HEK293 (cell line): ENCODE measurements around the gene ITPR2.

Experiments used
- CTCF ChIA-PET: fragments of 350-600 bp; formaldehyde crosslinking; extraction: SDS; loops from one replicate; lab custom pipeline; 2021; ENCODE audit warnings: antibody characterized with exemption; lab: Yijun Ruan, JAX
- POLR2A ChIA-PET: fragments of 300-600 bp; formaldehyde crosslinking; extraction: SDS; loops from one replicate; lab custom pipeline; 2020; ENCODE audit warnings: antibody characterized with exemption, inconsistent platforms; lab: Yijun Ruan, JAX
- H3K27ac ChIP-seq: fragments of 200-500 bp; sonication (Bioruptor generic); 2 replicates; pipeline ENCODE4 v1.5.1; 2014; ENCODE audit warnings: low read depth, low read length, control low read depth, inconsistent platforms; ENCODE audit errors: extremely low read depth
- H3K36me3 ChIP-seq, 2 experiments: fragments of 200-500 bp in 1 of 2; sonication (Bioruptor generic) in 1 of 2; 1 replicate in 1 of 2; 2 replicates in 1 of 2; pipeline ENCODE4 v1.5.1; 2014 to 2017; ENCODE audit warnings: inconsistent platforms in 2 of 2, low read length in 2 of 2; ENCODE audit not compliant: control insufficient read depth in 2 of 2, insufficient read depth in 1 of 2
- H3K4me1 ChIP-seq: fragments of 200-500 bp; sonication (Bioruptor generic); 2 replicates; pipeline ENCODE4 v1.5.1; 2014; ENCODE audit warnings: mild to moderate bottlenecking, low read length, inconsistent platforms; ENCODE audit not compliant: control insufficient read depth, insufficient read depth
- H3K4me3 ChIP-seq: 2 replicates; pipeline ENCODE4 v1.5.1; 2011; ENCODE audit warnings: low read depth, mild to moderate bottlenecking, control low read depth, low read length, moderate library complexity
- H3K9me3 ChIP-seq: fragments of 200-500 bp; sonication (Bioruptor generic); 2 replicates; pipeline ENCODE4 v1.5.1; 2014; ENCODE audit warnings: low read depth, low read length, inconsistent platforms; ENCODE audit not compliant: control insufficient read depth, insufficient read depth
- AEBP2 ChIP-seq: fragments of 450-650 bp; formaldehyde crosslinking; IDR thresholded peaks from 2 replicates; pipeline ENCODE4 v1.5.1; 2016; ENCODE audit warnings: missing biosample characterization, missing genetic modification characterization, borderline replicate concordance
- BCL11A ChIP-seq: fragments of 450-650 bp; formaldehyde crosslinking; IDR thresholded peaks from 2 replicates; pipeline ENCODE4 v1.5.1; 2016; ENCODE audit warnings: low read depth, missing biosample characterization, missing genetic modification characterization
- IKZF3 ChIP-seq: fragments of 450-650 bp; IDR thresholded peaks from 2 replicates; pipeline ENCODE4 v1.5.0; 2018; ENCODE audit warnings: missing biosample characterization, mild to moderate bottlenecking, missing genetic modification characterization, moderate library complexity
- SP3 ChIP-seq: fragments of 450-650 bp; formaldehyde crosslinking; IDR thresholded peaks from 2 replicates; pipeline ENCODE4 v1.5.1; 2016; ENCODE audit warnings: missing biosample characterization, missing genetic modification characterization
- SP7 ChIP-seq: fragments of 450-650 bp; formaldehyde crosslinking; IDR thresholded peaks from 2 replicates; pipeline ENCODE4 v1.5.1; 2016; ENCODE audit warnings: missing biosample characterization, missing genetic modification characterization
- ZBTB8A ChIP-seq: fragments of 450-650 bp; formaldehyde crosslinking; IDR thresholded peaks from 2 replicates; pipeline ENCODE4 v1.5.1; 2016; ENCODE audit warnings: missing biosample characterization, missing genetic modification characterization
- ZFP37 ChIP-seq: fragments of 450-650 bp; formaldehyde crosslinking; IDR thresholded peaks from 2 replicates; pipeline ENCODE4 v1.5.1; 2016; ENCODE audit warnings: missing biosample characterization, missing genetic modification characterization
- ZFP41 ChIP-seq: fragments of 450-650 bp; formaldehyde crosslinking; IDR thresholded peaks from 2 replicates; pipeline ENCODE4 v1.5.1; 2016; ENCODE audit warnings: missing biosample characterization, missing genetic modification characterization, borderline replicate concordance
- ZFP69B ChIP-seq: fragments of 450-650 bp; formaldehyde crosslinking; IDR thresholded peaks from 2 replicates; pipeline ENCODE4 v1.5.1; 2016; ENCODE audit warnings: missing biosample characterization, missing genetic modification characterization
- ZNF114 ChIP-seq: fragments of 450-650 bp; formaldehyde crosslinking; IDR thresholded peaks from 2 replicates; pipeline ENCODE4 v1.5.0; 2017; ENCODE audit warnings: missing biosample characterization, missing genetic modification characterization
- ZNF138 ChIP-seq: fragments of 450-650 bp; formaldehyde crosslinking; IDR thresholded peaks from 2 replicates; pipeline ENCODE4 v1.5.1; 2016; ENCODE audit warnings: missing biosample characterization, missing genetic modification characterization, borderline replicate concordance
- ZNF26 ChIP-seq: fragments of 450-650 bp; formaldehyde crosslinking; IDR thresholded peaks from 2 replicates; pipeline ENCODE4 v1.5.1; 2016; ENCODE audit warnings: missing biosample characterization, missing genetic modification characterization
- ZNF335 ChIP-seq: fragments of 450-650 bp; formaldehyde crosslinking; conservative IDR thresholded peaks from 2 replicates; pipeline ENCODE4 v1.5.1; 2016; ENCODE audit warnings: missing biosample characterization, missing genetic modification characterization
- ZNF354C ChIP-seq: fragments of 450-650 bp; formaldehyde crosslinking; IDR thresholded peaks from 2 replicates; pipeline ENCODE4 v1.5.1; 2016; ENCODE audit warnings: missing biosample characterization, missing genetic modification characterization, low read depth, borderline replicate concordance
- ZNF391 ChIP-seq: fragments of 450-650 bp; formaldehyde crosslinking; IDR thresholded peaks from 2 replicates; pipeline ENCODE4 v1.5.1; 2016; ENCODE audit warnings: low read depth, missing biosample characterization, missing genetic modification characterization, borderline replicate concordance
- ZNF394 ChIP-seq: fragments of 450-650 bp; formaldehyde crosslinking; IDR thresholded peaks from 2 replicates; pipeline ENCODE4 v1.5.1; 2016; ENCODE audit warnings: missing biosample characterization, missing genetic modification characterization, mild to moderate bottlenecking, moderate library complexity, borderline replicate concordance
- ZNF571 ChIP-seq: fragments of 450-650 bp; formaldehyde crosslinking; IDR thresholded peaks from 2 replicates; pipeline ENCODE4 v1.5.0; 2017; ENCODE audit warnings: missing biosample characterization, missing genetic modification characterization
- ZNF580 ChIP-seq: fragments of 450-650 bp; formaldehyde crosslinking; IDR thresholded peaks from 2 replicates; pipeline ENCODE4 v1.5.1; 2016; ENCODE audit warnings: missing biosample characterization, missing genetic modification characterization
- ZNF600 ChIP-seq: fragments of 450-650 bp; formaldehyde crosslinking; IDR thresholded peaks from 2 replicates; pipeline ENCODE4 v1.5.1; 2016; ENCODE audit warnings: missing biosample characterization, missing genetic modification characterization
- ZNF660 ChIP-seq: fragments of 450-650 bp; IDR thresholded peaks from 2 replicates; pipeline ENCODE4 v1.5.1; 2018; ENCODE audit warnings: missing biosample characterization, mild to moderate bottlenecking, missing genetic modification characterization
- ZSCAN30 ChIP-seq: fragments of 450-650 bp; IDR thresholded peaks from 2 replicates; pipeline ENCODE4 v1.5.1; 2018; ENCODE audit warnings: missing biosample characterization, mild to moderate bottlenecking, missing genetic modification characterization, moderate library complexity
- TF ChIP-seq, protein P1 (sequence below): fragments of 450-650 bp; formaldehyde crosslinking; IDR thresholded peaks from 2 replicates; pipeline ENCODE4 v1.5.1; 2016; ENCODE audit warnings: missing biosample characterization, missing genetic modification characterization, low read depth
- TF ChIP-seq, protein P2 (sequence below): fragments of 450-650 bp; formaldehyde crosslinking; IDR thresholded peaks from 2 replicates; pipeline ENCODE4 v1.5.1; 2016; ENCODE audit warnings: missing biosample characterization, missing genetic modification characterization
- TF ChIP-seq, protein P3 (sequence below): fragments of 450-650 bp; formaldehyde crosslinking; conservative IDR thresholded peaks from 2 replicates; pipeline ENCODE4 v1.5.1; 2016; ENCODE audit warnings: low read depth, missing biosample characterization, missing genetic modification characterization

ITPR2 gene

DNA sequence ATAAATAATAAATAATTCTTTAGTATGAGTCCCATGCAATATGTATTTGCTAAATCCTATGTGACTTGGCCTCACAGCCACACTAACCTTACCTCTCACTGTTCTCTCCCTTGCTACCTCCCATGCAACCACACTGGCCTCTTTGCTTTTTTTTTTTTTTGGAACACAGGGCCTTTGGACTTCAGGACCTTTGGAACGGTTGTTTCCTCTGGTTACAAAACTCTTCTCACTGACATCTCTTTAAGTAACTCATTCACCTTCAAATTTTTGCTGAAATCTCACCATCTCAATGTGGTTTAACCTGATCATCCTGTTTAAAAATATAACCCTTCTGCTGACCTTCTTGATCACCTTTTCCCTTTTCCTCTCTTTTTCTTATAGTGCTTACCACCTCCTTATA, 443.7 kb downstream of the ITPR2 start:
- TF ChIP-seq AEBP2 (tag by site-specific recombination), result no peak
- no peak for TF ChIP-seq ZNF660
- TF ChIP-seq ZFP37 (tag by site-specific recombination), result no peak
- no peak for TF ChIP-seq SP7 (tag by site-specific recombination)
- TF ChIP-seq ZBTB8A (tag by site-specific recombination), result no peak
- no peak for TF ChIP-seq SP3 (tag by site-specific recombination)
- TF ChIP-seq, protein P1, sequence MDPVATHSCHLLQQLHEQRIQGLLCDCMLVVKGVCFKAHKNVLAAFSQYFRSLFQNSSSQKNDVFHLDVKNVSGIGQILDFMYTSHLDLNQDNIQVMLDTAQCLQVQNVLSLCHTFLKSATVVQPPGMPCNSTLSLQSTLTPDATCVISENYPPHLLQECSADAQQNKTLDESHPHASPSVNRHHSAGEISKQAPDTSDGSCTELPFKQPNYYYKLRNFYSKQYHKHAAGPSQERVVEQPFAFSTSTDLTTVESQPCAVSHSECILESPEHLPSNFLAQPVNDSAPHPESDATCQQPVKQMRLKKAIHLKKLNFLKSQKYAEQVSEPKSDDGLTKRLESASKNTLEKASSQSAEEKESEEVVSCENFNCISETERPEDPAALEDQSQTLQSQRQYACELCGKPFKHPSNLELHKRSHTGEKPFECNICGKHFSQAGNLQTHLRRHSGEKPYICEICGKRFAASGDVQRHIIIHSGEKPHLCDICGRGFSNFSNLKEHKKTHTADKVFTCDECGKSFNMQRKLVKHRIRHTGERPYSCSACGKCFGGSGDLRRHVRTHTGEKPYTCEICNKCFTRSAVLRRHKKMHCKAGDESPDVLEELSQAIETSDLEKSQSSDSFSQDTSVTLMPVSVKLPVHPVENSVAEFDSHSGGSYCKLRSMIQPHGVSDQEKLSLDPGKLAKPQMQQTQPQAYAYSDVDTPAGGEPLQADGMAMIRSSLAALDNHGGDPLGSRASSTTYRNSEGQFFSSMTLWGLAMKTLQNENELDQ, result no peak
- no peak for TF ChIP-seq ZSCAN30
- TF ChIP-seq ZFP41, result no peak
- TF ChIP-seq ZNF138 (tag by site-specific recombination), result no peak
- TF ChIP-seq ZNF26 (tag by site-specific recombination), result no peak
- no peak for TF ChIP-seq ZNF600 (tag by site-specific recombination)
- H3K27ac ChIP-seq, result no peak overlapping the region
- H3K36me3 ChIP-seq, result peaks cover 0 to 5% of the 10 kb centered on the region in 2 experiments; a peak in 1 of 3 replicates
- ChIA-PET POLR2A (no interaction called here), CTCF (no interaction called here)
- no peaks in the 10 kb centered on the region for H3K4me1 ChIP-seq
- H3K4me3 ChIP-seq, result no peak overlapping the region
- H3K9me3 ChIP-seq, result no peaks in the 10 kb centered on the region

- POLR2A ChIA-PET, result no interaction called here
- H3K9me3 ChIP-seq, result no peaks in the 10 kb centered on the region
- CTCF ChIA-PET, result interaction anchor here (0.6 to 1.7 kb wide), 2 partner anchors 13 to 16 kb away, joined by 3 to 4 read pairs; no protein-coding TSS in a partner anchor
- no peak overlapping the region for H3K27ac ChIP-seq
- no peaks in the 10 kb centered on the region for H3K4me1 ChIP-seq
- H3K4me3 ChIP-seq, result no peak overlapping the region
- peaks cover 0 to 5% of the 10 kb centered on the region in 2 experiments; a peak in 1 of 3 replicates for H3K36me3 ChIP-seq
- TF ChIP-seq ZNF580 (no peak), IKZF3 (tag by site-specific recombination) (no peak), ZNF391 (tag by site-specific recombination) (no peak), ZNF114 (tag by site-specific recombination) (no peak), ZFP69B (tag by site-specific recombination) (no peak), BCL11A (no peak), ZNF571 (tag by site-specific recombination) (no peak), ZNF335 (no peak), ZNF394 (no peak), ZFP41 (no peak), ZNF354C (tag by site-specific recombination) (no peak)
- TF ChIP-seq, protein P2, sequence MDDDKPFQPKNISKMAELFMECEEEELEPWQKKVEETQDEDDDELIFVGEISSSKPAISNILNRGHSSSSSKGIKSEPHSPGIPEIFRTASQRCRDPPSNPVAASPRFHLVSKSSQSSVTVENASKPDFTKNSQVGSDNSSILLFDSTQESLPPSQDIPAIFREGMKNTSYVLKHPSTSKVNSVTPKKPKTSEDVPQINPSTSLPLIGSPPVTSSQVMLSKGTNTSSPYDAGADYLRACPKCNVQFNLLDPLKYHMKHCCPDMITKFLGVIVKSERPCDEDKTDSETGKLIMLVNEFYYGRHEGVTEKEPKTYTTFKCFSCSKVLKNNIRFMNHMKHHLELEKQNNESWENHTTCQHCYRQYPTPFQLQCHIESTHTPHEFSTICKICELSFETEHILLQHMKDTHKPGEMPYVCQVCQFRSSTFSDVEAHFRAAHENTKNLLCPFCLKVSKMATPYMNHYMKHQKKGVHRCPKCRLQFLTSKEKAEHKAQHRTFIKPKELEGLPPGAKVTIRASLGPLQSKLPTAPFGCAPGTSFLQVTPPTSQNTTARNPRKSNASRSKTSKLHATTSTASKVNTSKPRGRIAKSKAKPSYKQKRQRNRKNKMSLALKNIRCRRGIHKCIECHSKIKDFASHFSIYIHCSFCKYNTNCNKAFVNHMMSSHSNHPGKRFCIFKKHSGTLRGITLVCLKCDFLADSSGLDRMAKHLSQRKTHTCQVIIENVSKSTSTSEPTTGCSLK (tag by site-specific recombination), result no peak
- TF ChIP-seq, protein P3, sequence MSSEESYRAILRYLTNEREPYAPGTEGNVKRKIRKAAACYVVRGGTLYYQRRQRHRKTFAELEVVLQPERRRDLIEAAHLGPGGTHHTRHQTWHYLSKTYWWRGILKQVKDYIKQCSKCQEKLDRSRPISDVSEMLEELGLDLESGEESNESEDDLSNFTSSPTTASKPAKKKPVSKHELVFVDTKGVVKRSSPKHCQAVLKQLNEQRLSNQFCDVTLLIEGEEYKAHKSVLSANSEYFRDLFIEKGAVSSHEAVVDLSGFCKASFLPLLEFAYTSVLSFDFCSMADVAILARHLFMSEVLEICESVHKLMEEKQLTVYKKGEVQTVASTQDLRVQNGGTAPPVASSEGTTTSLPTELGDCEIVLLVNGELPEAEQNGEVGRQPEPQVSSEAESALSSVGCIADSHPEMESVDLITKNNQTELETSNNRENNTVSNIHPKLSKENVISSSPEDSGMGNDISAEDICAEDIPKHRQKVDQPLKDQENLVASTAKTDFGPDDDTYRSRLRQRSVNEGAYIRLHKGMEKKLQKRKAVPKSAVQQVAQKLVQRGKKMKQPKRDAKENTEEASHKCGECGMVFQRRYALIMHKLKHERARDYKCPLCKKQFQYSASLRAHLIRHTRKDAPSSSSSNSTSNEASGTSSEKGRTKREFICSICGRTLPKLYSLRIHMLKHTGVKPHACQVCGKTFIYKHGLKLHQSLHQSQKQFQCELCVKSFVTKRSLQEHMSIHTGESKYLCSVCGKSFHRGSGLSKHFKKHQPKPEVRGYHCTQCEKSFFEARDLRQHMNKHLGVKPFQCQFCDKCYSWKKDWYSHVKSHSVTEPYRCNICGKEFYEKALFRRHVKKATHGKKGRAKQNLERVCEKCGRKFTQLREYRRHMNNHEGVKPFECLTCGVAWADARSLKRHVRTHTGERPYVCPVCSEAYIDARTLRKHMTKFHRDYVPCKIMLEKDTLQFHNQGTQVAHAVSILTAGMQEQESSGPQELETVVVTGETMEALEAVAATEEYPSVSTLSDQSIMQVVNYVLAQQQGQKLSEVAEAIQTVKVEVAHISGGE (tag by site-specific recombination), result no peak
These were observed 448.5 kb downstream of the ITPR2 start for GRCh38 chr12:26384536-26384935.
